Astrocyte (in vitro differentiated cells and primary cell): ENCODE measurements around the gene PIGC.

ENCODE experiments used
- EZH2 ChIP-seq: IDR thresholded peaks from 2 replicates; pipeline ENCODE4 v1.6.1; 2012; ENCODE audit warnings: mild to moderate bottlenecking, low read length, inconsistent platforms; ENCODE audit not compliant: insufficient read depth
- TF ChIP-seq, protein P1 (sequence below): IDR thresholded peaks from 2 replicates; pipeline ENCODE4 v1.5.1; 2011; ENCODE audit warnings: low read depth, mild to moderate bottlenecking, inconsistent platforms, low read length, moderate library complexity; ENCODE audit not compliant: insufficient read depth

DNA sequence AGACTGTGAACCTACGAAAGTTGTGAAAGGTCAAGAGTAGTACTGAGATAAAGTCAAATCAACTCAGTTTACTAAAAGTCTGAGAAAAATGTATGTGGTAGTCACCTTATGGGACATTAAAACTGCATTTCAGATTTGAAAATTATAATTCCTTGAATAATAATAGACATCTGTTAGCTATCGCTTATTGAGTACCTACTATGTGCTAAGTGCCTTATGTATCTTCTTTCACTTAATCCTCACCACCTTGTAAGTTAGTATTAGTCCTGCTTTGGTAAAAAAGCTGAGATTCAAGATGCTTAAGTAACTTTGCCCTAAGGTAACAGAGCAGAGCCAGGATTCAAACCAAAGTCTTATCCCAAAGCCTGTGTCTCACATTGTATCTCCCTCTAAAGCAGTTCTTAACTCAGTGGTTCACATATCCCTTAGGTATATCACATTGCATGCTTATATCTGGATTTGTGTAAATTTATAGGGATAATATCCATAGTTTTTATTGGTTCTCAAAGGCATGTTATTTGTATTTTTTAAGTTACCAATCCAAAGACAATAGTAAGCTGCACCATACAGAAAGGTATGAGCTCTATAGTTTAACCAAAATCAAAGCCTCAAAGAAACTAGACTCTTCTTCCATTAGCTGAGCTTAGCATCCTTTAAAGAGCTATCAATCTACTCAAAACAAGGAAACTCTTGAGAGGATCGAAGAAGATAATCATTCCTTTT is 865 bp downstream of the PIGC start:
- TF ChIP-seq, protein P1, sequence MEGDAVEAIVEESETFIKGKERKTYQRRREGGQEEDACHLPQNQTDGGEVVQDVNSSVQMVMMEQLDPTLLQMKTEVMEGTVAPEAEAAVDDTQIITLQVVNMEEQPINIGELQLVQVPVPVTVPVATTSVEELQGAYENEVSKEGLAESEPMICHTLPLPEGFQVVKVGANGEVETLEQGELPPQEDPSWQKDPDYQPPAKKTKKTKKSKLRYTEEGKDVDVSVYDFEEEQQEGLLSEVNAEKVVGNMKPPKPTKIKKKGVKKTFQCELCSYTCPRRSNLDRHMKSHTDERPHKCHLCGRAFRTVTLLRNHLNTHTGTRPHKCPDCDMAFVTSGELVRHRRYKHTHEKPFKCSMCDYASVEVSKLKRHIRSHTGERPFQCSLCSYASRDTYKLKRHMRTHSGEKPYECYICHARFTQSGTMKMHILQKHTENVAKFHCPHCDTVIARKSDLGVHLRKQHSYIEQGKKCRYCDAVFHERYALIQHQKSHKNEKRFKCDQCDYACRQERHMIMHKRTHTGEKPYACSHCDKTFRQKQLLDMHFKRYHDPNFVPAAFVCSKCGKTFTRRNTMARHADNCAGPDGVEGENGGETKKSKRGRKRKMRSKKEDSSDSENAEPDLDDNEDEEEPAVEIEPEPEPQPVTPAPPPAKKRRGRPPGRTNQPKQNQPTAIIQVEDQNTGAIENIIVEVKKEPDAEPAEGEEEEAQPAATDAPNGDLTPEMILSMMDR: no peak
- TF ChIP-seq EZH2: no peak
